Epithelial cell of proximal tubule (primary cell): ENCODE measurements around the gene PSMC5. TPM values are rescaled to one million over a fixed set of nuclear protein-coding genes. Genes with fewer than 3 reads are reported as not detected.

Source experiments
- DNase-seq: peaks from one replicate; pipeline ENCODE4 v3.0.0-alpha.2; 2011; ENCODE audit warnings: low read depth
- H3K4me3 ChIP-seq: 2 replicates; pipeline ENCODE4 v1.5.1; 2011; ENCODE audit warnings: low read depth, mild to moderate bottlenecking, low read length
- CTCF ChIP-seq: conservative IDR thresholded peaks from 2 replicates; pipeline ENCODE4 v1.5.1; 2012; ENCODE audit warnings: low read depth, mild to moderate bottlenecking, low read length
- total RNA-seq: library from RNA; depleted of rRNA; stranded (reverse); fragments of >200 nt; gene quantifications from 2 replicates; pipeline ENCODE4 v1.2.3, GENCODE V29; 2015

The PSMC5 gene
- total RNA-seq, 1 donor from 2014 or later: 83.9 TPM

- no peak for DNase-seq
- no peak overlapping the region for H3K4me3 ChIP-seq
- TF ChIP-seq CTCF: no peak
Observed at GRCh38 chr17:63819585-63820537, 7.4 kb upstream of the PSMC5 start.

GRCh38 chr17:63820963-63821561, 6.2 kb upstream of the PSMC5 start:
- H3K4me3 ChIP-seq: no peak overlapping the region
- no peak for TF ChIP-seq CTCF
- DNase-seq: no peak

DNA sequence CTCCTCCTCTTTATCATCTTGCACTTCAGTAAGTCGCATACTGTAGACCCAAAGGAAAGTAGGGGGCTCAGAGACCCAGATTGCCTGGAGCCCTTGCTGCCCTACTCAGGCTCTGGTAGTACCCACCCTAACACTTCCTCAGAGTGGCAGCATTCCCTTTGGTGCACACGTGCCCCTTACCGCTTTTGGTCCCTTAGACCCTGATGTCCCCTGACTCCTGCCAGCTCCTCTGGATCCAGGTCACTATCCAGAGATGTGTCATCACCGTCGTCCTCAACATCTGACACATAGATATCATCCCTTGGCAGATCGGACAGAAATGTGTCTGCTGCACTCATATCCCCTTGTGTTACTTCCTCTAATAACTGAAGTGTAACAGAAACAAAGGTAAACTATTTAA, 5.4 kb upstream of the PSMC5 start:
- H3K4me3 ChIP-seq: no peak overlapping the region
- DNase-seq: no peak
- TF ChIP-seq CTCF: no peak

- H3K4me3 ChIP-seq: no peak overlapping the region
- no peak for TF ChIP-seq CTCF
- DNase-seq: no peak
Observed at GRCh38 chr17:63822537-63822936, 4.7 kb upstream of the PSMC5 start.

DNA sequence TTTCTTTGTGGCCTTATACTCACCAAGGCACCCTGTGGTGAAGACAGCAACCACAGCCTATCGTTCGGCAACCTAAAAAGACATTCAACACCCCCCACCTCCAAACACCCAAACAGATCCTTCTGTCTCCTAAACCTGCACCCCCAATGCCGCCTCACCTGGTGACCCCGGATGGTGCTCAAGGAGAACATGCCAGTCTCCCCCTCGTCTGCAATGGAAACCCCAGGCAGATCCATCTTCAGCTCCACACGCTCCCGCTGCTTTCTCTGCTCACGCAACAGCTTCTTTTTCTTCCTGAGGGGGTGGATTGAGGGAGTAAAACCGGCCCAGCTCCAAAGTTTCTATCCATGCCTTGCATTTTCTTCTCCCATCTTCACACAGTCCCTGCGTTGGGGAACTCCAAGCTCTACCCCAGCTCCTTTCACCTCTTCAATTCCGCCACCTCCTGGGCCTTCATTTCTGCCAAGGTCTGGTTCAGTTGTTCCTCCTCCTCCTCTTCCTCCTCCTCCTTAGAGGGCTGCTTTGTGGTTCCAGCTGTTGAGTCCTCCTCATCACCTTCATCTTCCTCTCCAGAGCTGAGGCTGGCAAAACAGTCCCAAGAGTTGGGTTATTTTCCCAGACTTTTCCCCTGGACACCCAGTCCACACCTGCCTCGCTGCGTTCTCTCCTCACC, 3.4 kb upstream of the PSMC5 start:
- no peak overlapping the region for H3K4me3 ChIP-seq
- DNase-seq: no peak
- no peak for TF ChIP-seq CTCF

GRCh38 chr17:63824362-63824761, 2.9 kb upstream of the PSMC5 start:
- no peak overlapping the region for H3K4me3 ChIP-seq
- no peak for DNase-seq
- TF ChIP-seq CTCF: no peak
